NCI-H2227 (cell line): Measurements from ENCODE around the gene PF4V1.

Experiments
- DNase-seq: peaks from one replicate; lab custom pipeline; 2025; ENCODE audit not compliant: unreplicated experiment; lab: John Stamatoyannopoulos, UW

Gene PF4V1

GRCh38 chr4:73844806-73845205, 8.3 kb upstream of the PF4V1 start:
- DNase-seq = no peak

- DNase-seq = no peak
Measured at GRCh38 chr4:73847526-73848182, 5.4 kb upstream of the PF4V1 start.

DNA sequence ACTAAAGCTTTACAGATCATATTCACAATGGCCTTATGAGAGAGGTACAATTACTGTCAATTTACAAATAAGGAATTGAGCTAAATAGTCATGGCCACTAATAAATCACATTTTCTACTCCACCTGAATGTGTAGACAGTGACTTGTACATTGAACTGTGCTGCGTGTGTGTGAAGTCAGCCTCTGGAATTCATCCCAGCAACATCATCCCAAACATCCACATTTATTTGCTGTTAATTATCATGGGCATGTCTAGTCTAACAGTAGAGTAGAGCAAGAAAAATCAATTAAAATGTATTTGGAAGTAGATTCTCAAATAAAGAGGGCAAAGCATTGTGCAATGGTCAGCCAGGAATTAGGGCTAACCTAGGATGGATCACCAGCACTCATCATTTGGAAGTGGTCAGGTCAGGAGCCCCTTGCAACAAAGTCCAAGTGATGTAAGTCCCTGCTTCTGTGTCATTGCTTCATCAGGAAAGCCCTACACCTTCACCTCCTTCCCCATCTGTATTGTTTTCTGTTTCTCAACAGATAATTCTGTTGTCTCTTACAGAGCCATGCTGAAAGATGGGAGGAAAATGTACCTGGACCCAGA, 4.8 kb upstream of the PF4V1 start:
- DNase-seq = no peak

GRCh38 chr4:73850261-73850970, 2.7 kb upstream of the PF4V1 start:
- DNase-seq = no peak

DNA sequence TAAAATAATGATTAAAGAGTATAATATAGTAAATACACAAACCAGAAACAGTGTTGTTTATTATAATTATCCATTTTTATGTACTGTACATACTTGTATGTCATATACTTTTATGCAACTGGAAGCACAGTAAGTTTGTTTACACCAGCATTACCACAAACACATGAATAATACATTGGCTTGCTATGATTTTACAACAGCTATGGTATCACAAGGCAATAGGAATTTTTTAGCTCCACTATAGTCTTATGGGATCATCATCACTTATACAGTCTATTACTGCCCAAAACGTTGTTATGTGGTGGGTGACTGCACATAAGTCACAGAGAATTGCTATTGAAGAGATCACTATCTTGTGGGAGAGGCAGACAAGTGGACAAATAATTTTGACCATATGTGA, 1.8 kb upstream of the PF4V1 start:
- no peak for DNase-seq

- DNase-seq = no peak
Measured at GRCh38 chr4:73852771-73853170, 325 bp upstream of the PF4V1 start.

DNA sequence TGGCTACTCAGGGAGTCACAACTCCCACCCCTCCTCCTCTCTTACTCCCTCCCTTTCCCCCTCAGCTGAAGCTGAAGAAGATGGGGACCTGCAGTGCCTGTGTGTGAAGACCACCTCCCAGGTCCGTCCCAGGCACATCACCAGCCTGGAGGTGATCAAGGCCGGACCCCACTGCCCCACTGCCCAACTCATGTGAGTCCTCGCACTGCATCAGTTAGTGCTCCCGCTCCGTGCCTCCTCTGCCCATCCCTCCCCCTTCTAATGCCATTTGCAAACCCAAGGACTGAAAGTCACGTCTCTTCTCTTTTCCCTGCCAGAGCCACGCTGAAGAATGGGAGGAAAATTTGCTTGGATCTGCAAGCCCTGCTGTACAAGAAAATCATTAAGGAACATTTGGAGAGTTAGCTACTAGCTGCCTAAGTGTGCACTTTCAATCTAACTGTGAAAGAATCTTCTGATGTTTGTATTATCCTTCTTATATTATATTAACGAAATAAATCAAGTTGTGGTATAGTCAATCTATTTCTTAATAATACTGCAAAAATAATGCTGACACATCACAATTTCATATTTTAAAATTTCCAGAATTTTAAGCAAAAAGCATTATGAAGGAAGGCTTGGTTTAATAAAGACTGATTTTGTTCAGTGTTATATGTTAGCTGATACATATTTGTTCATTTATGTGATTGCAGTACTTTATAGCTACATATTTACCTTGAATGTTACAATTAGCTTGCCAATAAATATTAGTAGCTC, 800 bp downstream of the PF4V1 start:
- no peak for DNase-seq

DNA sequence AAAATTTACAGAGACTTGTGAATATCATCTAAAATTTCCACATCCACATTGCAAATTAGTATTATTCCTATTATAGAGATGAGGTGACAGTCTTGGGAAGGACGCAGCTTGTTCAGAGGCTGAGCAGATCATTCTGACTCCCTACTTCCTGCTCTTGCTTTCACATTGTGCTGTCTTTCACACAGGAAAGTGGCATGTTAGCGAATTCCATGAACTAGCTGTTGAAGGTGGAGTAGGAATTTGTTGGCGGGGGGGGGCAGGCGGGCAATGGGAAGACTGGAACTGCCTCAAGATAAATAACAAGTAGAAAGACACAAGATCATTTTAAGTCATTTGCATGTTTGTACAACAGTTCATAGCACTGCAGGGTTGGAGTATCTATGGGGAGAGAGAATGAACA, 2.3 kb downstream of the PF4V1 start:
- DNase-seq = no peak

DNA sequence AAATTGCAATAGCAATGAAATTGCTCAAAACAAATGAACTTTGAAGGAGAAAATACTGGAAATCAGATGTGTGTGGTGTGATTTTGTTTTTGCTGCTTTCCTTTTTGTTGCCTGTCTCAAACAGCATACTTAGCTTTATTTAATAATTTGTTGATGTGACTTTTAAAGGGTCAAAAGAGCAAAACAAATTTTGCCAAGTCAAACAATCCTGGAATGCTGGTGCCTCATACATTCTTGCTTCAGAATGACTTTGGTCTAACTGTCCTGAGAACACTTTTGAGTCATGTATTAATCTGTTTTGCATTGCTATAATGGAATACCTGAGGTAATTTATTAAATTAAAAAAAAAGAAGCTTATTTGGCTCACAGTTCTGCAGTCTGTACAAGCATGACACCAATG, 3.4 kb downstream of the PF4V1 start:
- no peak for DNase-seq

DNA sequence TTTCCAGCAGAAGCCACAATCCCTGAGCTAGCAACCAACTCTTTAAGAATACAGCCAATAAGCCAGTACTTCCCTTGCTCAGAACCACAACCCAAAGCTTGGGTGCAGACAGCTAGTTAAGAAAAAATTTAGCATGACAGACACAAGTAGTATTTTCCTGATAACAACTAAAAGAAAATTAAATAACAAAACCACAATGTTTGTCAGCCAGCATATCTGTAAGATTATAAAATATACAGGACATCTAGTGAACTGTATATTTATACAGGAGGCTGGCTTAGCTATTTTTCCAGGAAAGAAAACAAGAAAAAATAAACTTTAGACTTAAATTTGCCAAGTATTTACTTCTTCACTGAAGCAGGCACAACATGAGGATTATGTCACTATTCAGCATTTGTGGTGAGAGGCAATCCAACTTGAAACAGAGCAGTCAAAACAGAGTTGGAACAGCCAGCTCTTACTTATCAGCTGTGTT, 6.6 kb downstream of the PF4V1 start:
- no peak for DNase-seq

GRCh38 chr4:73860181-73860580, 7.1 kb downstream of the PF4V1 start:
- DNase-seq = no peak

DNA sequence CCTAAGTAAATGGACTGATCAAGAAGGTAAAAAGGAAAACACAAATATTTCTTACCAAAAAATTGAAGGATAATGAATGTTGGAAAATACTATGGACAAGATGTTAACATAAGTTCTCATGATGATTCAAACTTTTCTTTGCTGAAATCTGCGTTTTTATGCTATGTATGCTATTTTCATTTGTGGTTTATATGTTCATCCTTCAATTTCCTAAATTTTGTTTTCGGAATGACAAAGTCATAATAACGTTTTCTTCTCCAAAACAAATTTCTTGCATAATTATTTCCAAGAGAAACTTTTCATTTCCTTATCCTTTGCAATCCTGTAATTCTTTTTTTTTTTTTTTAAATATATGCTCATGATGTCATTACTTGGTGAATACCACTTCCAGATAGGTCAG, 7.8 kb downstream of the PF4V1 start:
- no peak for DNase-seq

DNA sequence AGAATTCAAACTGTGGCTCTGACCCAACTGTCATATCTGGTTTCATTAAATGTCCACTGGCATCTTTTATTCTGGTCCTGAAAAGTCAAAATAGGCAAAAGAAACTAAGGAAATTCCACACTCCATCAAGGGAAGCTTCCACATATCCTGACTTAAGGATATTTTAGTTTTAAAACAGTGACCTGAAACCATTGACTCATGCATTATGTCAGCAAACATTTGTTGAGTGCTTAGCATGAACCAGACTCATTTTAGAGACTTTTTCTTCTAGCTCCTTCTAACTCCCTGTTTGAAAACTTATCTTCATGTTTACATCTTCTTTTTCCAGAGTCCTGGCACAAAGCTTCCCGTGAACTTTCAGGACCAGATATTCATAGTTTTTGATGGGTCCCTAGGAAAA, 9.2 kb downstream of the PF4V1 start:
- DNase-seq = no peak

DNA sequence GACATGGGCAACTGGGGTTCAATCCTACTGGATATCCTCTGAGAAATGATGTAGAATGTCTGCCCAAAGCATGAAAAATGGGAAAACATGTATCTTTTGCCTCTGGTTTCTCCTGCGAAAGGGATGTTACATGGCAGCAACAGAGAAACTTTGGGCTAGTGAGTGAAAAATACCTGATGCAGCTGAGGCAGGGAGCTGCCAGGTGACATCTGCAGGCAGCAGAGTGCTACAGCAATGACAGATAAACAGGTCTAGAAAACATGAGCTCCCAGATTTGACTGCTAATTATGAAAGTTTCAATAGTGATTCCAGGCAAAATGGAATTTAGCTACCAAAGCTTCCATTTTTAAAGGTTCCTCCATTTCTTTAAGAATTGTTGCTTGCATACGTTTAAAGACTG, 11.3 kb downstream of the PF4V1 start:
- no peak for DNase-seq

- DNase-seq = no peak
Measured at GRCh38 chr4:73864961-73865360, 11.9 kb downstream of the PF4V1 start.

DNA sequence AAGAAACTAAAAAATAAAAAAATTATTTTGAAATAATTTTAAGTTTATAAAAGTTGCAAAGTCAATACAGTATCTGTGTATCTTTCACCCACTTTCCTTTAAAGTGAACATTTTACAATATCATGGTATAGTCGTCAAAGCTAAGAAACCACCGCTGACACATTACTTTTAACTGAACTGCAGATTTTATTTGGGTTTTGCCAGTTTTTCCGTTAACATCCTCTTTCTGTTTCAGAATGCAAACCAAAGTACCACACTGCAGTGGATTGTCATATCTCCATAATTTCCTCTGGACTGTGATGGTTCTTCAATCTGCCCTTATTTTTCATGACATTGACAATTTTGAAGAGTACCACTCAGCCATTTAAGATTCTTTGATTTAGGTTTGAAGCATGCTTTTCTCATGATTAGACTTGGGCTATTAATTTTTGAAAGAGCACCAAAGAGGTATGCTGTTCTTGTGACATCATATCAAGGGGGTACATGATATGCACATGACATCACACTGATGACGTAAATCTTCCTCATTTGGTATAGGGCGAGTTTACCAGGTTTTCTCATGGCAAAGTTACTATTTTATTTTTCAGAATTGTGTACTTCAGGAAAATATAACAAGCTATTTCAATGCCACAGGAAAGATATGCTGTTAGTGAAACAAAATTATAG, 12.5 kb downstream of the PF4V1 start:
- no peak for DNase-seq

- DNase-seq = no peak
Measured at GRCh38 chr4:73866246-73866645, 13.2 kb downstream of the PF4V1 start.

DNA sequence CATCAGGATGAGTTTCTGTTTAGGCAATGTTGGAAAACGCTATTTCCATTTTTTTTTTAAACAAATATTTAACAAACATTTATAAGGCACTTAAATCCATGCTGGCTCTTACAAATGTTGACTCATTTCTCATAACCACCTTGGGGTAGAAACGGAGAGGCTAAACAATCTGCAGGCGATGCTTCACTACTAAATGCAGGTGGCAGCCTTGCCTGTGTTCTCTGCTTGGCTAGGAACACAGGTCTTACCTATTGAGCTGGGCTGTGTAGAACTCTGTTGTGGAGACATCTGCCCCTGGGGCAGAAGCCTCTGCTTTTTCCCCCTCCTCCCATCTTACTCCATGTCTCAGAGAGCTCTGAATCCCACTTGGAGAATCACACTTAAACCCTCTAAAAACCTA, 14.7 kb downstream of the PF4V1 start:
- no peak for DNase-seq

DNA sequence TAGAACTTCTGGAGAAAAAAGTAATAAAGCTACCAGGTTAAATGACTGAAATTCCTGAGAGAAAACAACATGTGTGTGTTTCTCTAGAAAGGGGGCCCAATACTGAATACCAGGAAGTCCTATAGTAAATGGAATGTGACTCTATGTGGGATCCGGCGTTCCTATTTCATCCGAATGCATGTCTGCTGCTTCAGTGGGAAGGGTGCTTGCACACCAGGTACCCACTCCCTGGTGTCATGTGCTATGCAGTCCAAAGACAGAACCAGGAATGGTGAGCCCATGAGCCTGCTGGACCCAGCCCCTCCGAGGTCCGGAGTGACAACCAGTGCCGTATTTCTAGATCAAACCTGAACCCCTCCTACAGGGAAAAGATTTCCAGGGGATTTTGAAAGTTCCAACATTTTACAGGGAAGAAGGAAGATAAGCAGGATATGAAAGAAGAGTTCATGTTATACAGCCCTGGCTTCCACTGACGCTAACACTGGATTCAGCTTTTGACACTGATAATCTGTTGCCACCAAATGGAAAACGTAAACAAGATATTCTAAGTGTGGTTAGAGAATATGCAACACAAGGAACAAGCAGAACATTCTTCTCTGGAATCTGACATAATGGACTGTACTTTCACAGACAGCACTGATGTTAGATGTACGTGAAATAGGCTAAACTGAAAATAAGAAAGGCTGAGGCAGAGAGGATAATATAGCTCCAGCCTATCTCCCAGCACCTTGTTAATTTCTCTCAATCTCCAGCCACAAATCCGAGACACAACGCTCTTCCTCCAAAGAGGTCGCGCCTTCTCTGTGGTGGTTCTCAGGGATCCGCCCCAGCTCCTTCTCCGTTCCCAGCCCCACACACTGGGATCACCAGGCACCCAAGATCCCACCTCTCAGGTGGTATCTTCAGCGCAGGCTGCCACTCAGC, 15.4 kb downstream of the PF4V1 start:
- DNase-seq = no peak
